ENCODE results near the gene ABLIM2.

- no peak for TF ChIP-seq CTCF (conservative IDR thresholded peaks at IDR 0.05 in 1 of 2, IDR thresholded peaks at IDR 0.05 in 1 of 2; ENCODE audit: extremely low read depth in 1 of 2, insufficient read depth in 1 of 2, low read depth in 1 of 2, low read length in 2 of 2)
- TF ChIP-seq EZH2 (IDR thresholded peaks at IDR 0.05; ENCODE audit: borderline replicate concordance, low read length): no peak
Measured at GRCh38 chr4:8071766-8072165, 86.8 kb downstream of the ABLIM2 start.

All from mammary epithelial cell (primary cell).